ENCODE results near the gene F12.

Gene F12

GRCh38 chr5:177446200-177447065 lies 37.1 kb upstream of the F12 start, which contains the start of gene PRR7:
PRR7 (plus strand) TSS chr5:177446814; CDS start chr5:177455068, 8,254 bp downstream.
- DNase-seq, result peak in 3 of 4 experiments; percentile 35 to 72 (median 56)

GRCh38 chr5:177445917-177446199 lies 36.5 kb upstream of the F12 start:
- DNase-seq, result no peak

GRCh38 chr5:177445052-177445916 lies 35.9 kb upstream of the F12 start:
- DNase-seq, result no peak

- no peak for DNase-seq
Observed at GRCh38 chr5:177444106-177445051, 35.0 kb upstream of the F12 start.

- DNase-seq, result no peak
Observed at GRCh38 chr5:177443144-177443983, 34.0 kb upstream of the F12 start.

GRCh38 chr5:177442066-177442826 lies 32.9 kb upstream of the F12 start:
- DNase-seq, result no peak

GRCh38 chr5:177440990-177441780 lies 31.8 kb upstream of the F12 start:
- no peak for DNase-seq

GRCh38 chr5:177440211-177440989 lies 31.0 kb upstream of the F12 start:
- DNase-seq, result no peak

- DNase-seq, result no peak
Observed at GRCh38 chr5:177439518-177440053, 30.2 kb upstream of the F12 start.

GRCh38 chr5:177438468-177438867 lies 29.1 kb upstream of the F12 start:
- no peak for DNase-seq

GRCh38 chr5:177437623-177438022 lies 28.3 kb upstream of the F12 start:
- DNase-seq, result no peak

GRCh38 chr5:177435847-177436536 lies 26.6 kb upstream of the F12 start:
- no peak for DNase-seq

- DNase-seq, result no peak
Observed at GRCh38 chr5:177434942-177435738, 25.8 kb upstream of the F12 start.

GRCh38 chr5:177434437-177434836 lies 25.1 kb upstream of the F12 start:
- peak in 2 of 4 experiments; percentile 13 to 25 for DNase-seq

- no peak for DNase-seq
Observed at GRCh38 chr5:177433658-177434217, 24.4 kb upstream of the F12 start.

GRCh38 chr5:177432839-177433657 lies 23.7 kb upstream of the F12 start:
- DNase-seq, result no peak
